Esophagus squamous epithelium (tissue), 4 donors: ENCODE data around the gene PRADC1.

Experiments
- CTCF ChIP-seq, 6 experiments: fragments of 450-650 bp in 4 of 6; fragments of 200-600 bp in 2 of 6; sonication (generic) in 2 of 6; IDR thresholded peaks; one replicate each; pipeline ENCODE4 v1.5.1; 2016 to 2019; ENCODE audit warnings: antibody characterized with exemption in 6 of 6, mild to moderate bottlenecking in 4 of 6, moderate library complexity in 4 of 6
- POLR2A ChIP-seq, 4 donors: fragments of 450-650 bp; IDR thresholded peaks; one replicate each; pipeline ENCODE4 v1.6.1; 2017; ENCODE audit warnings: antibody characterized with exemption in 4 of 4, mild to moderate bottlenecking in 4 of 4, moderate library complexity in 3 of 4

- TF ChIP-seq CTCF (IDR thresholded peaks at IDR 0.05) = no peak
- no peak for TF ChIP-seq POLR2A (IDR thresholded peaks at IDR 0.05)
Measured at GRCh38 chr2:73223821-73224220, 9.2 kb downstream of the PRADC1 start.
